ENCODE measurements around the gene KSR1.

DNA sequence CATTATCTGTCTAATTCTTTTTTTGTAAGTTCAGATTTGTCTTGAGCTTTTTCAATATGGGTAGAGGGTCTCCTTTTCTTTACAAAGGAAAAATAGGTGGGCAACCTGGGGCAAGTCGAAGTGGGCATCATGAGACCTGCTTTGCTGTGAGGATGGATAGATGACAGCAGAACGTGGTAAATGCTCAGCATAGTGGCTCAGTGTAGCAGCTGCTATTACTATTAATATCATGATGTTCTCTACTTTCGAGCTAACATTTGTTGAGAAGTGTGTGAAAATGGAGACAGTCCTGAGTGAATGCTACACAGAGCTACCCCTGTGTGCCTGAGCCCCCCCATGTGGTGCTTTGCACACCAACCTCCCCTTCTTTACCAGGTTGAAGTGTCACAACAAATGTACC is 135.7 kb downstream of the KSR1 start:
- TF ChIP-seq, protein P1, sequence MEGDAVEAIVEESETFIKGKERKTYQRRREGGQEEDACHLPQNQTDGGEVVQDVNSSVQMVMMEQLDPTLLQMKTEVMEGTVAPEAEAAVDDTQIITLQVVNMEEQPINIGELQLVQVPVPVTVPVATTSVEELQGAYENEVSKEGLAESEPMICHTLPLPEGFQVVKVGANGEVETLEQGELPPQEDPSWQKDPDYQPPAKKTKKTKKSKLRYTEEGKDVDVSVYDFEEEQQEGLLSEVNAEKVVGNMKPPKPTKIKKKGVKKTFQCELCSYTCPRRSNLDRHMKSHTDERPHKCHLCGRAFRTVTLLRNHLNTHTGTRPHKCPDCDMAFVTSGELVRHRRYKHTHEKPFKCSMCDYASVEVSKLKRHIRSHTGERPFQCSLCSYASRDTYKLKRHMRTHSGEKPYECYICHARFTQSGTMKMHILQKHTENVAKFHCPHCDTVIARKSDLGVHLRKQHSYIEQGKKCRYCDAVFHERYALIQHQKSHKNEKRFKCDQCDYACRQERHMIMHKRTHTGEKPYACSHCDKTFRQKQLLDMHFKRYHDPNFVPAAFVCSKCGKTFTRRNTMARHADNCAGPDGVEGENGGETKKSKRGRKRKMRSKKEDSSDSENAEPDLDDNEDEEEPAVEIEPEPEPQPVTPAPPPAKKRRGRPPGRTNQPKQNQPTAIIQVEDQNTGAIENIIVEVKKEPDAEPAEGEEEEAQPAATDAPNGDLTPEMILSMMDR (IDR thresholded peaks at IDR 0.05) = no peak
- TF ChIP-seq POLR2AphosphoS5 (IDR thresholded peaks at IDR 0.05; ENCODE audit: low read depth, low read length) (no peak), GATA2 (CRISPR knock-in tag; IDR thresholded peaks at IDR 0.05) (no peak), JUND (IDR thresholded peaks at IDR 0.05) (no peak), EP300 (IDR thresholded peaks at IDR 0.05; ENCODE audit: borderline replicate concordance in 1 of 2, low read depth in 1 of 2, low read length in 1 of 2) (no peak), EZH2phosphoT487 (IDR thresholded peaks at IDR 0.05; ENCODE audit: borderline replicate concordance, low read depth) (no peak), ELF1 (IDR thresholded peaks at IDR 0.05) (no peak)
- TF ChIP-seq, protein P2, sequence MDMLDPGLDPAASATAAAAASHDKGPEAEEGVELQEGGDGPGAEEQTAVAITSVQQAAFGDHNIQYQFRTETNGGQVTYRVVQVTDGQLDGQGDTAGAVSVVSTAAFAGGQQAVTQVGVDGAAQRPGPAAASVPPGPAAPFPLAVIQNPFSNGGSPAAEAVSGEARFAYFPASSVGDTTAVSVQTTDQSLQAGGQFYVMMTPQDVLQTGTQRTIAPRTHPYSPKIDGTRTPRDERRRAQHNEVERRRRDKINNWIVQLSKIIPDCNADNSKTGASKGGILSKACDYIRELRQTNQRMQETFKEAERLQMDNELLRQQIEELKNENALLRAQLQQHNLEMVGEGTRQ (IDR thresholded peaks at IDR 0.05; ENCODE audit: borderline replicate concordance, low read depth, low read length) = no peak
- TF ChIP-seq, protein P3, sequence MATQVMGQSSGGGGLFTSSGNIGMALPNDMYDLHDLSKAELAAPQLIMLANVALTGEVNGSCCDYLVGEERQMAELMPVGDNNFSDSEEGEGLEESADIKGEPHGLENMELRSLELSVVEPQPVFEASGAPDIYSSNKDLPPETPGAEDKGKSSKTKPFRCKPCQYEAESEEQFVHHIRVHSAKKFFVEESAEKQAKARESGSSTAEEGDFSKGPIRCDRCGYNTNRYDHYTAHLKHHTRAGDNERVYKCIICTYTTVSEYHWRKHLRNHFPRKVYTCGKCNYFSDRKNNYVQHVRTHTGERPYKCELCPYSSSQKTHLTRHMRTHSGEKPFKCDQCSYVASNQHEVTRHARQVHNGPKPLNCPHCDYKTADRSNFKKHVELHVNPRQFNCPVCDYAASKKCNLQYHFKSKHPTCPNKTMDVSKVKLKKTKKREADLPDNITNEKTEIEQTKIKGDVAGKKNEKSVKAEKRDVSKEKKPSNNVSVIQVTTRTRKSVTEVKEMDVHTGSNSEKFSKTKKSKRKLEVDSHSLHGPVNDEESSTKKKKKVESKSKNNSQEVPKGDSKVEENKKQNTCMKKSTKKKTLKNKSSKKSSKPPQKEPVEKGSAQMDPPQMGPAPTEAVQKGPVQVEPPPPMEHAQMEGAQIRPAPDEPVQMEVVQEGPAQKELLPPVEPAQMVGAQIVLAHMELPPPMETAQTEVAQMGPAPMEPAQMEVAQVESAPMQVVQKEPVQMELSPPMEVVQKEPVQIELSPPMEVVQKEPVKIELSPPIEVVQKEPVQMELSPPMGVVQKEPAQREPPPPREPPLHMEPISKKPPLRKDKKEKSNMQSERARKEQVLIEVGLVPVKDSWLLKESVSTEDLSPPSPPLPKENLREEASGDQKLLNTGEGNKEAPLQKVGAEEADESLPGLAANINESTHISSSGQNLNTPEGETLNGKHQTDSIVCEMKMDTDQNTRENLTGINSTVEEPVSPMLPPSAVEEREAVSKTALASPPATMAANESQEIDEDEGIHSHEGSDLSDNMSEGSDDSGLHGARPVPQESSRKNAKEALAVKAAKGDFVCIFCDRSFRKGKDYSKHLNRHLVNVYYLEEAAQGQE (IDR thresholded peaks at IDR 0.05; ENCODE audit: low read depth, low read length) = no peak
